Measurements from ENCODE around the gene KLHL36.

DNA sequence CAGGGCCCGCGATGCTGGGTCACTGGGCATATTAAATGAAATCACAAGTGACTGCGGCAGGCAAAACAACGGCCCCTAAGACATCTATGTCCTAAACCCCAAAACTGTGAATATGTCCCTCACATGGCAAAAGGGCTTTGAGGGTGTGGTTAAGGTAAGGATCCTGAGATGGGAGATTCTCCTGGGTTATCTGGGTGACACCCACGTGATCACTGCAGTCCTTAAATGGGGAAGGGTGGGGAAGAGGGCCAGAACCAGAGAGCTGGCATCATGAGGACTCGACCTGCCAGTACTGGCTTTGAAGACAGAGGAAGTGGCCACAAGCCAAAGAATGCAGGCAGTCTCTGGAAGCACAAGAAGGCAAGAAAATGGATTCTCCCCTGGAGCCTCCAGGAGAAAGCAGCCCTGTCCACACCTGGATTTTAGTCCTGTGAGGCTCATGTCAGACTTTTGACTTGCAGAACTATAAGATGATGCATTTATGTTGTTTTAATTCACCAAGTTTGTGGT, 42.9 kb upstream of the KLHL36 start:
- TF ChIP-seq, protein P1, sequence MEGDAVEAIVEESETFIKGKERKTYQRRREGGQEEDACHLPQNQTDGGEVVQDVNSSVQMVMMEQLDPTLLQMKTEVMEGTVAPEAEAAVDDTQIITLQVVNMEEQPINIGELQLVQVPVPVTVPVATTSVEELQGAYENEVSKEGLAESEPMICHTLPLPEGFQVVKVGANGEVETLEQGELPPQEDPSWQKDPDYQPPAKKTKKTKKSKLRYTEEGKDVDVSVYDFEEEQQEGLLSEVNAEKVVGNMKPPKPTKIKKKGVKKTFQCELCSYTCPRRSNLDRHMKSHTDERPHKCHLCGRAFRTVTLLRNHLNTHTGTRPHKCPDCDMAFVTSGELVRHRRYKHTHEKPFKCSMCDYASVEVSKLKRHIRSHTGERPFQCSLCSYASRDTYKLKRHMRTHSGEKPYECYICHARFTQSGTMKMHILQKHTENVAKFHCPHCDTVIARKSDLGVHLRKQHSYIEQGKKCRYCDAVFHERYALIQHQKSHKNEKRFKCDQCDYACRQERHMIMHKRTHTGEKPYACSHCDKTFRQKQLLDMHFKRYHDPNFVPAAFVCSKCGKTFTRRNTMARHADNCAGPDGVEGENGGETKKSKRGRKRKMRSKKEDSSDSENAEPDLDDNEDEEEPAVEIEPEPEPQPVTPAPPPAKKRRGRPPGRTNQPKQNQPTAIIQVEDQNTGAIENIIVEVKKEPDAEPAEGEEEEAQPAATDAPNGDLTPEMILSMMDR (IDR thresholded peaks at IDR 0.05), result no peak
- TF ChIP-seq, protein P2, sequence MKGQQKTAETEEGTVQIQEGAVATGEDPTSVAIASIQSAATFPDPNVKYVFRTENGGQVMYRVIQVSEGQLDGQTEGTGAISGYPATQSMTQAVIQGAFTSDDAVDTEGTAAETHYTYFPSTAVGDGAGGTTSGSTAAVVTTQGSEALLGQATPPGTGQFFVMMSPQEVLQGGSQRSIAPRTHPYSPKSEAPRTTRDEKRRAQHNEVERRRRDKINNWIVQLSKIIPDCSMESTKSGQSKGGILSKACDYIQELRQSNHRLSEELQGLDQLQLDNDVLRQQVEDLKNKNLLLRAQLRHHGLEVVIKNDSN (IDR thresholded peaks at IDR 0.05; ENCODE audit: borderline replicate concordance, low read depth), result no peak
- TF ChIP-seq CHD2 (IDR thresholded peaks at IDR 0.05; ENCODE audit: low read length, partially characterized antibody) (no peak), SIN3A (IDR thresholded peaks at IDR 0.05; ENCODE audit: borderline replicate concordance, low read depth, low read length) (no peak)

Measured in SK-N-SH (cell line).